ENCODE data around the gene SPAG6.
"Not testable (repeated sequence)": the region's sequence is repeated elsewhere in the genome, so short reads cannot be mapped to it uniquely, and the experiment has no call there.

Gene SPAG6

DNA sequence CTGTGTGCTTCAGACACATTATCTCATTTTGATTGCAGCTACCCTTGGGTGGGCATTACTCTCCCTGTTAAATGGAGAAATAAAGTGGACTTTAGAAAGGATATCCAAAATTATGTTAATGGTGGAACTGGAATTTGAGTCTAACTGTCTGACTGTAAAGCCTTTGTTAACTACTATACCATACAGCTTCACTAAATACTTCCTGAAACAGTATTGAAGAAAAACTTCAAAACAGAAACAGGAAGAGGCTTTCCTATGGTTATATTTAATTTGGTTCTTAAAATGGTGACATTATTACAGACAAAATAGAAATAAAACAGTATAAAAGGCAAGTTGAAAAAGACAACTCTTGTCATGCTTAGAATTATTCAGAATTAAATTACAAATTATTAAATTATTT is 25.0 kb downstream of the SPAG6 start:
- DNase-seq (ENCODE audit: low read depth, low spot score), result no peak

DNA sequence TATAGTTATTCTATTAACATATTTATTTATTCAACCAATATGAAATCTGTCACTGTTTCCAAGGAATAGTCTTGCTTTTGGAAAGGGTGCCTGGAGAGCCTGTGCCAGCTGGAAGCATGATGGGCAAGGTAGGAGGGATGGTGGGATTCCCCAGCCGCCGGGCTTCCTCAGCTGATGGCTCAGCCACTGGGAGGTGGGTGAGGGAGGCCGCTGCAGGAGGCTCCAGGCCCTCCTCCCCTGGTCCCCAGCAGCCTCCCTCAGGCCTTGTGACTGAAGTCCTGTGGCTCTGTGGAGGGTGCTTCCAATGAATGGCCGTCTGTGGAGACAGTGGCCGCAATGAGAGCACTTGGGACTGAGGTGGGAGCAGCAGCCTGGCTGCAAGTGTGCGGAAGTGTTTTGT is 27.0 kb downstream of the SPAG6 start:
- DNase-seq (ENCODE audit: low read depth, low spot score), result no peak

DNA sequence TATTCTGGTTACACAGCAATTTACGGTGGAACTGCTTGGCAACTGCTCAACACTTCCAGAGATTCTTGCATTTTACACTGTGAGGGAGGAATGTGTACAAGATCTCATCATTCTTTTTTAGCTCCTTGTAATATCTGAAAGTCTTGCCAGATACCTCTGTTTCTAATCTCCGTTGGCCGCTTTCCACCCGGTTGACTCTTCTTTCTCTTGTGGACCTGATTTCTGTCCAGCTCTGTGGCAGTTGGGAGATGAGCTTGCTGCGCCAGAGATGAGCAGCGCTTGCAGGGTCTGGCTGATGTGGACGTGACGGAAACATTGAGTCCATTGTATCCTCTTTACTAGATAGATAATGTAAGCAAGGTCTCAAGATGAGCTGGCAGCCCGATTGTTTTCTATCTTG is 27.6 kb downstream of the SPAG6 start:
- no peak for DNase-seq (ENCODE audit: low read depth, low spot score)

DNA sequence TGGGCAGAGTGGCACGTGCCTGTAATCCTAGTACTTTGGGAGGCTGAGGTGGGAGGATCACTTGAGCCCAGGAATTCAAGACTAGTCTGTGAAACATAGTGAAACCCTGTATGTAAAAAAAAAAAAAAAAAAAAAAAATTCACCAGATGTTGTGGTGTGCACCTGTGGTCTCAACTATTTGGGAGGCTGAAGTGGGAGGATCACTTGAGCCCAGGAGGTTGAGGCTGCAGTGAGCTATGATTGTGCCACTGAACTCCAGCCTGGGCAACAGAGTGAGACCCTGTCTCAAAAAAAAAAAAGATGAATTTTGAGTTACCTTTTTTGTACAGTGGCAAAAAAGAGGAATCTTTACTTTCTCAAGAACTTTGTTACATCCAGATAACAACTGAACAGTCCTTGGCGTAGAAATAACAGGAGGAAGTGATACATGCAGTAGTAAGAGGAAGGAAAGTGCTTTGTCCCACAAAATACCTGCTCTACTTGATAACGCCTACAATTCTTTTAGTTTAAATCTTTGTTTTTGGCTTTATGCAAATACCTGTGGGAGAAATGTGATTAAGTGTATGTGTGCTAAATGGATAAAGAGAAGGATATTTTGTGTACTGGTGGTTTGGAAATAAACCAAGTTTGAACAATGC is 29.3 kb downstream of the SPAG6 start:
- no peak for DNase-seq (ENCODE audit: low read depth, low spot score)

GRCh38 chr10:22379059-22379458 is 33.8 kb downstream of the SPAG6 start:
- DNase-seq (ENCODE audit: low read depth, low spot score), result no peak

DNA sequence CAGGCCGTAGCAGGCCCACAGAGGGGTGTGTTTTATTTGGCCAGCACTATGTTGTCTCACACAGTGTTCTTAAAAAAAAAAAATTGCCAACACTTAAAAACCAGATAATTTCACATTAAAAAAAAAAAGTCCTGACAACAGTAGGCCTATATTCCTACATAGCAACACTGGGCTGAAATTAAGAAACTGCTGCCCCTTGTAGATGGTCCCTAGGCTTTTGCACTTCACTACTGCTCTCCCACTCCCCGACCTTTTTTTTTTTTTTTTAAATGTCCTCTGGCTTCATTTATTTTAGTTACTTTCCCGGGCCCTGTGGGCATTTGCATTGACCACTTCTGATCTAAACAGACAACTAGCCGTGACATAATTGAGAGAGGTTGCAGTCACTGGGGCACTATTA is 36.0 kb downstream of the SPAG6 start:
- no peak for DNase-seq (ENCODE audit: low read depth, low spot score)

- DNase-seq (ENCODE audit: low read depth, low spot score), result no peak
Observed at GRCh38 chr10:22386503-22386902, 41.2 kb downstream of the SPAG6 start.

DNA sequence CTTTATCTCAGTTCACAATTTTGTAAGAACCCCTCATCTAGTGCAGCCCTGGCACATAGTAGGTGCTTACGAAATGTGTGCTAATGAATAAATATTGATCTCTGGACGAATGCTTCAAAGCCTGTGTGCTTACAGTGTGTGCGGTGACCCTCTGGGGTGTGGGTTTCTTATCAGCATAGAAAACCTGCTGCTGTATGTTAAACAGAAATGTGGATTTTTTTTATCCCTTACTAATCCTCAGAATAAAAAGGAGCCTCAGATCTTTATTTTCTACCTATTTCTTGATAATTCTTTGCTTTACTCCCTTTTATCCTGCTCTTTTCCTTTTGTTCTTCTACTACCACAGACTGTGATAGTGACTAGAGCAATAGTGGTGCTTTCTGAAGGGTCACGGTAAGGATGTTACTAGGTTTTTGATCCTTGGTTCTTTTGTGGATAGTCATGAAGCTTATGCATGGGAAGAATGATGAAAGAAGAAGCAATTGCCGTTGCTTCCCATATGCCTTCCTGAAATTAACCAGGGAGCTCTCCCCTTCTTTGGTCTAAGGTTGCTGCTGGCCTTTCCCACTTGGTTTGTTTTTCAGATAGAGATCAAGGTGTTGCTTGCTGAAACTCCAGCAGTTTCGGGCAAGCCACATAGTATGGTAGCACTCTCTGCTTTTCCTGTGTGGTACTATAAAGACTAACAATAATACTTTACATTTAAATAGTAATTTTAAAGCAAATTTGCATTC is 44.7 kb downstream of the SPAG6 start:
- DNase-seq (ENCODE audit: low read depth, low spot score), result no peak

DNA sequence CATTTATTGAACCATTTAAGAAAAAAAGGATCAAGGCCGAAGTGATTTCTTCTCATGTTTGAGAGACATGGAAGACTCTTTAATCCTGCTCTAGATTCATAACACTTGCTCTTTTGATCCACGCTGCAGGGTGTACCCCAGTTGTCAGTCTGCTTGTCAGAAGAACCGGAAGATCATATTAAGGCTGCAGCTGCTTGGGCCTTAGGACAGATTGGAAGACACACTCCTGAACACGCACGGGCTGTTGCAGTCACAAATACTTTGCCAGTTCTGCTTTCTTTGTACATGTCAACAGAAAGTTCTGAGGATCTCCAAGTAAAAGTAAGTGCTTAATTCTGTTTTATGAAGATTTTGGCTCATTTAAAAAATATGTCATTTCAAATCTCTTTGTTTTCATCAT is 46.3 kb downstream of the SPAG6 start:
- no peak for DNase-seq (ENCODE audit: low read depth, low spot score)

DNA sequence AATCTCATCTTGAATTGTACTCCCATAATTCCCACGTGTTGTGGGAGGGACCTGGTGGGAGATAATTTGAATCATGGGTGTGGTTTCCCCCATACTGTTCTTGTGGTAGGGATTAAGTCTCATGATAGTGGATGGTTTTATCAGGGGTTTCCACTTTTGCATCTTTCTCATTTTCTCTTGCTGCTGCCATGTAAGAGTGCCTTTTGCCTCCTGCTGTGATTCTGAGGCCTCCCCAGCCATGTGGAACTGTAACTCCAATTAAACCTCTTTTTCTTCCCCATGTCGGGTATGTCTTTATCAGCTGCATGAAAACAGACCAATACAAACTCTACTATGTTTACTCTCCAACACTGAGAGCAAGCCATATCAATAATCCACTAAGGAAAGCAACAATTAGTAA is 50.9 kb downstream of the SPAG6 start:
- not testable (repeated sequence) for DNase-seq (ENCODE audit: low read depth, low spot score)

- DNase-seq (ENCODE audit: low read depth, low spot score), result not testable (repeated sequence)
Observed at GRCh38 chr10:22406916-22407315, 61.6 kb downstream of the SPAG6 start.

DNA sequence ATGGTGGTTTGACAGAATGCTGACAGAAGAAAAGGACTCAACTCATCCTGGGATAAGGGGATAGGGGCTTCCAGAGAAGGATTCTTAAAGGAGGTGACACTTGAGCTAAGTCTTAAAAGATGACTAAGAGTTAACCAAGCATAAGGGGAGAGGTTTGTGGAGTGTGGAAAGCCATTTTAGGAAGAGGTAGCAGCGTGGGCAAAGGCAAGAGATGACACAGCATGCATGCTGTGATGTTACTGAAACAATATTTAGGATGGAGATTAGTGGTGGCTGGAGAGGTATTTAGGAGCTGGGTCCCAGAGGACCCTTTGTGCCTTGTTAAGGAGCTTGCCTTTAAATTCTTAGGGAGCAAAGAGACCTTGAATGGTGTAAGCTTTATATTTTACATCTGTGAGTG is 65.1 kb downstream of the SPAG6 start:
- no peak for DNase-seq (ENCODE audit: low read depth, low spot score)

- no peak for DNase-seq (ENCODE audit: low read depth, low spot score)
Observed at GRCh38 chr10:22410846-22411245, 65.5 kb downstream of the SPAG6 start.

GRCh38 chr10:22414146-22414545 is 68.8 kb downstream of the SPAG6 start:
- DNase-seq (ENCODE audit: low read depth, low spot score), result no peak

GRCh38 chr10:22415072-22415471 is 69.8 kb downstream of the SPAG6 start:
- no peak for DNase-seq (ENCODE audit: low read depth, low spot score)

DNA sequence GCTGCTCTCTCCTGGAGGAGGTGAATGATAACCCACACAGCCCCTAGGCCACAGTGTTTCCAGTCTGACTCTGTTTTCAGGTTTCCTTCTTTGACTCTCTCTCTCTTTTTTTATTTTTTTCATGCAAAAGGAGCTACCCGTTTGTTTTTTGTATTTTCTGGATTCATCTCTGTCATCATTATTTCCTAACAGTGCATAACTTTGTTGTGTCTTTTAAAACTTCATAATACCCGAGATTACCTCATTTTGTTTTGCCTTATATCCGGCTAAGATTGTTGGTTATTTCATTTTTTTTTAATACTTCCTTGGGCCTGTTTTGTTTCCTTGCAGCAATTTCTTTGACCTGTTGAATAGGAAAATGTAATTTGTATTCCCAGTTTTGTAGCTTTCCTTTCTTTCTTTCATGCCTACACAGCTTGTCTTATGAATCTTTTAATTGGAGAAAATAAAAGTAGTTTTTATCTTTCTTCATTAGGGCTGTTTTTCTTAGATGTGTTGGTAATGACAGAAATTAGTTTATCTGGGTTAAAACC is 72.5 kb downstream of the SPAG6 start:
- no peak for DNase-seq (ENCODE audit: low read depth, low spot score)

DNA sequence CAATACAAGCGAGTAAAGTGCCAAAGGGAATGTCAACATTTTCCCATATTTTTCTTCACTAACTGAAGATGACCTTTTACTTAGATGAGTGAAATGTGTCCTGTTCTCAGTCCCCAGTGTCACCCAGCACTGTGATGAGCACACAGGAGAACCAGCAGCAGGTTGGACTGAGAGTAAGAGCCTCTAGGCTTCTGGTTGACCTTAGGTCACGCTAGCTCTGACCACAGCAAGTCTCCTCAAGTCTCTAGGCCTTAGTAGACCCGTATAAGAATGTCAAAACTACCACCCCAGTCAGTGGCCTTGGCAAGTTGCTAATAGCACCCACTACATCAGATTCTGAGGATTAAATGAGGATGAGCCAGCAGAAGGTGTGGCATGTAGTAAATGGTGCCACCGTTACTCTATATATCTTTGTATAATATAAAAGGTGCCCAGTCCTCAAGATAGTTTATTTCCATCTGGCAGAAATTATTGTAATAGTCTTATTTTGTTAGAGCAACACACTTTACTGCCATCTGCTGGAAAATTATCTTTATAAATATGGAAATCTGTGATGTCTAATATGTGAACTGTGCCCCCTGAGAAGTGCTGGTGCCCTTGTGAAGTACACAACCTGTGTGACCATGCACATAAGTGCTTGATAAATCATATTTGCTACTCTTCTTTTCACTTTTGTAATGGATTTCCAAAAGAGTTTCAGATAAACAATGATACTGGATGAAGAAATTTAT is 75.7 kb downstream of the SPAG6 start:
- DNase-seq (ENCODE audit: low read depth, low spot score), result no peak

DNA sequence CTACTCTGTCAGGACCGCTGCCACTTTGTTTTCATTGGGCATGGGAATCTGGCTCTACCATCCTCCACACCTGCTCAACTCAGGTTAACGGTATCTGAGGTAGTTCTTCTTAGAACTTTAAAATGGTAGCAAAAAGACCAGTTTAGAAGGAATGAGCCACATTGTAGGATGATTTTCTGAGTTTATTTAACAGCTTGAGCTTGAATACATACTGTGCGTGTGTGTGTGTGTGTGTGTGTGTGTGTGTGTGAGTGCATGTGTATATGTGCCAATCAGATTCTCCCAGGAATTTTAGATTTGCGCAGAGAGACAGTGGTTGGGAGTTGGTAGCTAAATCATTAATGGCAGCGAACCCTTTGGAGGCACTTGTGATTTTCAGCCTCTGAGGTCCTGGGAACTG is 81.4 kb downstream of the SPAG6 start:
- DNase-seq (ENCODE audit: low read depth, low spot score), result no peak

DNA sequence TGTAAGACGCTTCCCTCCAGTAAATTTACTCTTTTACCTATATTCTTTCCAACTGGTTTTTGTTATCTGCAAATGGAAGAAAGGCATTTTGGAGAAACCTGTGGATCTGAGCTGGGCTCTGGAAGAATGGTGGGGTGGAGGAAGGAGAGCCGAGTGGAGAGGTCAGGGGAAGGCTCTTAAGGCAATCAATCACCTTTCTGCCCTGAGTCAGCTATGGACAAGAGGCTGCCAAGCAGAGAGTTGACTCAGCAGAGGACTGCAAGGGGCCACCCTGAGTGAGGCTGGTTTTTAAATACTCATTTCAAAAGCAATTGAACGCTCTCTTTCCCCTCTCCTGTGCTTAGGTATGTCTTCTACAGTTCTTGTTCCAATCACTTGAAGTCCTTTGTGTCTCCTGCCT is 81.8 kb downstream of the SPAG6 start:
- DNase-seq (ENCODE audit: low read depth, low spot score), result no peak

GRCh38 chr10:22427890-22428571 is 82.7 kb downstream of the SPAG6 start:
- DNase-seq (ENCODE audit: low read depth, low spot score), result no peak

DNA sequence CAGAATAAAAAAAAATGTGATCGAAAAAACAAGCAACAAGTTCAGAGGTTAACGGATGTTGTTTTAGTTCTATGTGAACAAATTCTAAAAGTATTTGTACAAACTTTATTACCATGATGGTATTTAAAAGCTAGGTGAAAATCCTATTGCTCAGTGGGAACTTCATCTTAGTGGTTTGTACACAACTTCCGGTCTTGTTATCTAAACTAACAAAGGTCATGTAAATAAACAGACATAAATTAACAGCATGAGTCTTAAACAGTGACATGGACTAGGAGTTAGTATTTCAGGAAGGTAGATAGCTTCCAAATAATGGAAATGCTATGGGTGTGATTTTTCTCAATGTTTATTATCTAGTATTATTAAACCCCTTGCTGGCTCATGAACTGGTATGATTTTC is 83.8 kb downstream of the SPAG6 start:
- no peak for DNase-seq (ENCODE audit: low read depth, low spot score)

GRCh38 chr10:22429981-22430421 is 84.7 kb downstream of the SPAG6 start:
- DNase-seq (ENCODE audit: low read depth, low spot score), result no peak

Measured in brain pericyte (primary cell).